ENCODE results near the gene RAB5IF.
"Not testable (repeated sequence)": the region's sequence is repeated elsewhere in the genome, so short reads cannot be mapped to it uniquely, and the experiment has no call there.

Gene RAB5IF

GRCh38 chr20:36629719-36630681 lies 24.4 kb downstream of the RAB5IF start:
- DNase-seq (ENCODE audit: low read depth in 2 of 2): peak in 1 of 2 donors; percentile 37

- DNase-seq (ENCODE audit: low read depth in 2 of 2): no peak
Measured at GRCh38 chr20:36631646-36632045, 26.1 kb downstream of the RAB5IF start.

DNA sequence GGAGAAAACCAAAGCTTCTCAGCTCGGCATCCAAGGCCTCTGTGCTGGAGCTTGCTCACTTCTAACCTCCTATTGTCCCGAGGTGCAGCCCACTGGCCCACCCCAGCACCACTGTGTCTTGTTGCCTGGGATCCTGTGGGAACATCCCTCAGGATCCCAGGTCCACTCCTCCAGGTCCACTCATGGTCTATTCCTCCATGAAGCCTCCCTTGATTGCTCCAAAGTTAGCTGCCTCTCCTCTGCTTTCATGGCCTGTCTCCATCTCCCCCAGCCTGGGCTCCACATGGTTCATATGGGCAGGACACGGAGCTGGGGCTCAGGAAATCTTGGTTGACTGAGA lies 26.5 kb downstream of the RAB5IF start:
- DNase-seq (ENCODE audit: low read depth in 2 of 2): no peak

DNA sequence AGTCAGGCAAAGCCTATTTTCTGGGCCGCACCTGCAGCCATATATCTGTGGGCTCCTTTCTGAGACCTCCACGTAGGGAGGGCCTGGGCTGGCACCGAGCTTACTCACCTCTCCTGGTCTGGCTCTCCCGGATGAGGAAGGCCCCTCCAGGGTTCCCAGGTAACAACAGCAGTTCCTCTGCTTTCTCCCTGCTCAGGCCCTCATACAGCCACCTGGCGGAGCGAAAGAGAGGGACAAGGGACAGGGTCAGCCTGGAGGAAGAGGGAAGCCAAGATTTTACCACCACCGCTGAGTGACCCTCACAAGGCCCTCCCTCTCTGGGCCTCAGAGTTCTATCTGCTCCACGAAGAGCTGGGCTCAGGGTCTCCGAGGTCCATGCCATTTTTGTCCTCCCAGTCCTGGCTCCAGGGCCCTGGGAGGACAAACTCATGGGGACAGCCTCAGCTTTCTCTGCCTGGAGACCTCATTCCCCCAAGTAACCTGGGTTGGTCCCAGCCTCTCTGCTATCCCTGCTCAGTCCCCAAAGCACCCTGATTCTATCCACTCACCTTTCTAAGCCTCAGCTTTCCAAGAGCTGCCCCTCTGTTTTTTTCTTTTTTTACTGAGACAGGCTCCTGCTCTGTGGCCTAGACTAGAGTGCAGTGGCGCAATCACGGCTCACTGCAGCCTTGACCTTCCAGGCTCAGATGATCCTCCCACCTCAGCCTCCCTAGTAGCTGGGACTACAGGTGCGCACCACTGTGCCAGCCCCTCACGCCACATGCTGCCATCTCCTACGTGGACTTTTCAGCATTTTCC lies 27.1 kb downstream of the RAB5IF start:
- no peak for DNase-seq (ENCODE audit: low read depth in 2 of 2)

DNA sequence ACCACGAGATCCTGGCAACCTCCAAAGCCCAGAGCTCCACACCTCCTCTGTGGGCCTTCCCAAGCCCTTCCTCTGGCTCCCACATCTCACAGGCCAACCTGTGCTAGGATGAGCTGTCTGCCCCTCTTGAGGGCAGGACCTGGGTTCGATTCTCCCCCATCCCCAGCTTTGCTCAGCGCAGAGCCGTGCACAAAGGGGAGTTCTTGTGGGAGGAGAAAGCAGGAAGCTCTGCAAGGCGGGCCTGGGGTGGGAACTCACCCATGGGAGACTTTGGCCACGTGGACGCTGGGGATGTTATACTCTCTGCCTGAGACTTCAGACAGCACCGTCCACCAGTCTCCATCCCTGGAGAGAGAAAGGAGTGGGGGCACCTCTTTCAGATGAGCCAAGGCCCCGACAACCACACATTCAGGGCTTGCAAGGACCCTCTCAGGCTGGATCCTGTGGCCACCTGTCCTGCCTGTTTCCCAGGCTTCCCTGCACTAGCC lies 27.8 kb downstream of the RAB5IF start:
- DNase-seq (ENCODE audit: low read depth in 2 of 2): no peak

DNA sequence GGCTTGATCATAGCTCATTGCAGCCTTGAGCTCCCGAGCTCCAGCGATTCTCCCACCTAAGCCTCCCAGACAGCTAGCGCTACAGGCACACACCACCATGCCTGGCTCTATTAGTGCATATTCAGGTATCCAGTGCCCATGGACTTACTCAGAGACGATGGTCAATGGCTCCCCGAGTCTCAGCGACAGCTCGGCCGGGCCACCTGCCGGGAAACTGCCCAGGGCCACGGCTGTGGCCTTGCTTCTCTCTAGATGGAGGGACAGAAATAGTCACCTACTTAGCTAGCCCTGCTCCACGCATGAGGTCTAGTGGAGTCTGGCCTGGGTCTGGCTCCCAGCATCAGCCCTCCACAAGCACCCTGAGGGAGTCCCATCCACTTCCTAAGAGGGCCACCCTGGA lies 28.8 kb downstream of the RAB5IF start:
- no peak for DNase-seq (ENCODE audit: low read depth in 2 of 2)

GRCh38 chr20:36638876-36639400 lies 33.4 kb downstream of the RAB5IF start:
- DNase-seq (ENCODE audit: low read depth in 2 of 2): not testable (repeated sequence)

DNA sequence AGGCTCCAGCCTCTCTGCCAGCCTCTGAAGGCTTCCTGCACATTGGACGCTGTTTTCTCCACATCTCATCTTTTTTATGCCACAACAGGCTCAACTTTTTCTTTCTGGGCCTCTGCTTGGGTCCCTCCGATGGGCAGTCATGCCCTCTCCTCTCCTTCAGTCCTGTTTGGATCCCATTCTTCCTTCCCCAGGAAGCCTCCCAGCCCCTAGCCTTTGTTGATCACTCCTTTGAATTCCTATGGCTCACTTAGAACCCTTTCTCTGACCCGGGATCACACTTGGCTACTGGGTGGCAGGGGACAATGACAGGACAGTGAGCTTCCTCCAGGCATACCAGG lies 35.9 kb downstream of the RAB5IF start:
- DNase-seq (ENCODE audit: low read depth in 2 of 2): no peak

DNA sequence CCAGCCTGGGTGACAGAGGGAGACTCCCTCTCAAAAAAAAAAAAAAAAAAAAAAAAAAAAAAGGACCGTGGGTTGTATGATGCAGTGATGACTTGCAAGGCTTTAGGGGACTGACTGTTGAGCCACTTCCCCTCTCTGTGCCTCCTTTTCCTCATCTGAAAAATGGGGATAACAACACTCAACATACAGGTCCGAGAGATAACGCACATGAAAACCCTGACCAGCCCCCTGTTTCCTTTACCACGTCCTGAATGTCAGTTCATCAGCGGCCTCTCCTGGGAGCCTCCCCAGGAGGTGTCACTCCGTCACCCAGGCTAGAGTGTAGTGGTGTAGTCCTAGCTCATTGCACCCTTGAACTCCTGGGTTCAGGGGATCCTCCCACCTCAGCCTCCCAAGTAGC lies 36.6 kb downstream of the RAB5IF start:
- DNase-seq (ENCODE audit: low read depth in 2 of 2): no peak

- peak; percentile 47 to 48 for DNase-seq (ENCODE audit: low read depth in 2 of 2)
Measured at GRCh38 chr20:36644032-36644705, 38.6 kb downstream of the RAB5IF start.

DNA sequence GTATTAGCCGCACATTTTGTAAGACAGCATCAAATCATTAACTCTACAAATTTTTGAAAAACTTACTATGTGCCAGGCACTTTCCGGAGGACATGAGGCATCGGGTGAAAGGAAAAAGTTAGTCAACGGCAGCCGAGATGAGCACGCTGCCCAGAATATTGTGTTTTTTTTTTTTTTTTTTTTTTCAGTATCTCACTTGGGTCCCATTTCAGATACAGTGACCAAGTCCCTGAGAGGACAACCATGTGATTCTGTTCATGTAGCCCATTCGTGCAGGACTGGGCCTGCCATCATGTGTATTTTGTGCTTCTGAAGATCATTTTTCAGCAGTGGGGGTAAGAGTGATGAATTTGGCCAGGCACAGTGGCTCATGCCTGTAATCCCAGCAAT lies 39.1 kb downstream of the RAB5IF start:
- peak; percentile 46 to 49 for DNase-seq (ENCODE audit: low read depth in 2 of 2)

DNA sequence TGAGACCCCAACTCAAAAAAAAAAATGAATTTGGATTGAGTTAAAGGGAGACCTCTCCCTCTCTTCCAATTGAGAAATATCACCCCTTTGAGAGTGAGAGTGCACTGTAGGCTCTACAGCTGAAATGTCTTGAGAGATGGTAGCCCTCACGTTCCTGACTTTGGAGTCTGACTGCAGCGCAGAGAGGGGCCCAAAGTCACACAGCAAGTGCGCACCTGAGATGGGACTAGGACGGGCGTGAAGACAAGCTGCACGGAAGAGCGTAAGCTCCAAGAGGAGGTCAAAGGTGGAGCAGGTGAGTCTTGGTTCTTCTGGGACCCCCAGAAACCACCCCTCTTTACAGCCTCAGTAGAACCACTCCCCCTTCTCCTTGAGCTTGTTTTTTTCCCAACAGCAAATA lies 39.8 kb downstream of the RAB5IF start:
- DNase-seq (ENCODE audit: low read depth in 2 of 2): no peak

- DNase-seq (ENCODE audit: low read depth in 2 of 2): peak; percentile 32 to 47
Measured at GRCh38 chr20:36645998-36646397, 40.4 kb downstream of the RAB5IF start, which contains the start of gene SLA2. TSS of gene SLA2 (minus strand) at chr20:36646196. CDS start at chr20:36641335, 4,861 bp downstream.

- DNase-seq (ENCODE audit: low read depth in 2 of 2): no peak
Measured at GRCh38 chr20:36646678-36647077, 41.1 kb downstream of the RAB5IF start.

DNA sequence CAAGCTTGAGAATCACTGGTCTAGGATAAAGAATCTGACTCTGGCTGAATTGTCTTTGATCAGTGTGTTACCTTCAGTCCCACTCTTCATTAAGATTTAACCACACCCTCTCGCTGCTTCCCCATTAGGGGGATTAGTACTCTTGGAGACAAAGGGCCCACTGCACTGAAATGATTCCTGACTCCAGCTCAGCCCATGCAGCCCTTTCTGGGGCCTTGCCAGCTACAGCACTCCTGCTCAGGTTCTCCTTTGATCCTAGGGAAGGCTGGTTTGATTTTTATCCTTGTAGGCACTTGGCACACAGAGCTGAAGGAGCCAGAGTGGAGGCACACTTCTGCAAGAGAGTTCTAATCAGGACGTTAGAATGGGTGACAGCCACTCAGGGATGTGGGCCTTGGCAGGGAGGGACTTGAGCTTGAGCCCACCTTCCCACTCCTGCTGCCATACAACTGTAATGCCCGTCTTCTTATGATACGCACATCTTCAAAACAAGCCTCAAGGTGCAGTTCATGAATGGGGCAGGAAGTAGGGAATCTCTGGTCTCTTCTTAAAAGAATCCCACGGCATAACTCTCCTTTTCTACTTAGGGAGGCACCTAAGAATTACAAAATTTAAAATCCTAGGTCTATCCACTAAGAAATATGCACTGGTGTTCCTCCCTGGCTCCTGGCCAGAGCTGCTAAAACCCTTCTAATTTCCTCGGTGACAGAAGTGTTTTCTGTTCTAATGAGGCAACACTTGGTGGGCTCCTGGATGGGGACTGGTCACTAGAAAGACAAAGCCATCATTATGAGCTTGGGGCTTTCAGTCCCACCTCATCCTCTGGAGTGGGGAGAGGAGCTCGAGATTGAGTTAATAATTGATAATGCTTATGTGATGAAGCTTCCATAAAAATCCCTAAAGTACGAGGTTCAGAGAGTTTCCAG lies 41.9 kb downstream of the RAB5IF start:
- DNase-seq (ENCODE audit: low read depth in 2 of 2): no peak

GRCh38 chr20:36653456-36653855 lies 47.9 kb downstream of the RAB5IF start:
- no peak for DNase-seq (ENCODE audit: low read depth in 2 of 2)

- DNase-seq (ENCODE audit: low read depth in 2 of 2): no peak
Measured at GRCh38 chr20:36654506-36654905, 48.9 kb downstream of the RAB5IF start.

GRCh38 chr20:36655004-36655403 lies 49.4 kb downstream of the RAB5IF start:
- no peak for DNase-seq (ENCODE audit: low read depth in 2 of 2)

- no peak for DNase-seq (ENCODE audit: low read depth in 2 of 2)
Measured at GRCh38 chr20:36656733-36657132, 51.2 kb downstream of the RAB5IF start.

DNA sequence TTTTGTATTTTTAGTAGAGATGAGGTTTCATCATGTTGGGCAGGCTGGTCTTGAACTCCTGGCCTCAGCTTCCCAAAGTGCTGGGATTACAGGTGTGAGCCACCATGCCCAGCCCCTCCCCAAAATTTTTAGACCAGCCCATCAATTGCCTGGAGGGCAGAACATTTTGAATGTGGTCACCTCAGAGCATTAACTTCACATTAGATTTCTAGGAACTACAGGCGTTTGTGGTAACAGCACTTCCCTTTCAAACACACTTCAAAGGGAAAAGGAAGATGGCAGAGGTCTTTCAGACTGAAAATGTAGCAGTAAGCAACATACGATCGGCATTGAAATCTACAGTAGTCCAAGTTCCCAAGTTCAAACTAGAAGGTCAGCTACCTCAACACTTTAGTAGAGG lies 52.7 kb downstream of the RAB5IF start:
- no peak for DNase-seq (ENCODE audit: low read depth in 2 of 2)

All from stimulated activated CD4-positive, alpha-beta T cell treated with anti-CD3 and anti-CD28 coated beads, Interleukin-15, amount 100 ng/mL, for 48 hours (primary cell).